Measurements from ENCODE around the gene OPN1SW. TPM values are rescaled to one million over a fixed set of nuclear protein-coding genes. Genes with fewer than 3 reads are reported as not detected.

The OPN1SW gene
- total and polyA plus RNA-seq, 2 donors = 0.07 TPM; not detected in 1

DNA sequence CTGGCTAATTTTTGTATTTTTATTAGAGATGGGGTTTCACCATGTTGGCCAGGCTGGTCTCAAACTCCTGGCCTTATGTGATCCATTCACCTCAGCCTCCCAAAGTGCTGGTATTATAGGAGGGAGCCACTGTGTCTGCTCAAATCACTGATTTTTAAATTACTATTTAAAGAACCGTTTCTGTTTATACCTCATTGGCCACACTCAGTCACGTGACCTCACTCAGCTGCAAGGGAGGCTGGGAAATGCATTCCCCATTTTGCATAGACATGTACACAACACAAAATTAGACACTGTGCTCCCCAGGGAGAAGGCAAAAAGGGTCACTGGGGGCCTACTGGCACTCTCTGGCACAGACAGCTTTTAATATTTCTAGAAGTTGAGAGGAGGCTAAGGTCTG is 50.1 kb downstream of the OPN1SW start:
- H3K27me3 ChIP-seq (ENCODE audit: control insufficient read depth in 2 of 2, insufficient read depth in 1 of 2, low read length in 1 of 2) = peaks cover 0 to 8% of the 10 kb centered on the region in 2 donors
- 97% methylated on average over 2 of the region's 2 CpGs for WGBS
- no peaks in the 10 kb centered on the region for H3K4me1 ChIP-seq (ENCODE audit: control insufficient read depth in 2 of 2, insufficient read depth in 2 of 2, low read length in 2 of 2)
- no peak overlapping the region for H3K27ac ChIP-seq (ENCODE audit: low read depth in 1 of 2, low read length in 1 of 2)
- H3K4me3 ChIP-seq (ENCODE audit: low read length in 2 of 2) = no peak overlapping the region
- no peak for DNase-seq (ENCODE audit: low read depth in 6 of 9, low spot score in 9 of 9)
- H3K36me3 ChIP-seq (ENCODE audit: control insufficient read depth in 2 of 2, insufficient read depth in 2 of 2, low read length in 1 of 2) = no peaks in the 10 kb centered on the region
- H3K9me3 ChIP-seq (ENCODE audit: control insufficient read depth in 2 of 2, insufficient read depth in 1 of 2, low read length in 1 of 2) = no peaks in the 10 kb centered on the region

DNA sequence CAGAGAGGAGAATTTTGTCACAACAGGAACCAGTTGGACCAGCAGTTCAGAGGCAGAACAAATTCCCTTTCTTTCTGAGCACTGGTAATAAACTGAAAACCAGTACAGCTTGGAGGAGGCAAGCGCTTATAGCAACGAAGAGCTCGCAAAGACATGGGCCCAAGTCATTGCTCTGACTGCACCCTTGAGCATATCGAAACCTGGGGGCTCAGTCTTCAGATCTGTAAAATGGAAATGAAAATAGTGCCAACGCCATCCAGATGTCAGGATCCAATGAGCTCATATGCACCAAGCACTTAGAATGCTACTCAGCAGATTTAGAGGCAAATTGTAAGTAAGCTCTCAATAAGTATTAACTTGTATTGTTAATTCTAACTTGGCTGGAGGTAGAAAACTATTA is 50.9 kb downstream of the OPN1SW start:
- Histone ChIP-seq H3K27ac (ENCODE audit: low read depth in 1 of 2, low read length in 1 of 2) (no peak overlapping the region), H3K27me3 (ENCODE audit: control insufficient read depth in 2 of 2, insufficient read depth in 1 of 2, low read length in 1 of 2) (peaks cover 0 to 8% of the 10 kb centered on the region in 2 donors), H3K4me1 (ENCODE audit: control insufficient read depth in 2 of 2, insufficient read depth in 2 of 2, low read length in 2 of 2) (no peaks in the 10 kb centered on the region), H3K4me3 (ENCODE audit: low read length in 2 of 2) (no peak overlapping the region), H3K36me3 (ENCODE audit: control insufficient read depth in 2 of 2, insufficient read depth in 2 of 2, low read length in 1 of 2) (no peaks in the 10 kb centered on the region), H3K9me3 (ENCODE audit: control insufficient read depth in 2 of 2, insufficient read depth in 1 of 2, low read length in 1 of 2) (no peaks in the 10 kb centered on the region)
- 98% methylated on average over 5 of the region's 5 CpGs for WGBS
- DNase-seq (ENCODE audit: low read depth in 6 of 9, low spot score in 9 of 9) = no peak

Other genes with a start within 250 kb of the OPN1SW start
- gene GARIN1A, start 103.5 kb downstream of the OPN1SW start, total RNA-seq = 0.19 TPM
- 1.4 TPM for gene GARIN1A, start 103.5 kb downstream of the OPN1SW start, polyA plus RNA-seq
- 44.4 TPM for gene CALU, start 36.4 kb downstream of the OPN1SW start, total RNA-seq
- 22.2 TPM for gene CALU, start 36.4 kb downstream of the OPN1SW start, polyA plus RNA-seq
- gene CCDC136, start 16.2 kb upstream of the OPN1SW start, total RNA-seq = 4.5 TPM
- gene CCDC136, start 16.2 kb upstream of the OPN1SW start, polyA plus RNA-seq = 13.7 TPM
- gene FLNC, start 54.6 kb upstream of the OPN1SW start, total RNA-seq = 0.71 TPM
- 0.96 TPM for gene FLNC, start 54.6 kb upstream of the OPN1SW start, polyA plus RNA-seq
- gene ATP6V1F, start 87.1 kb upstream of the OPN1SW start, total RNA-seq = 107 TPM
- 192 TPM for gene ATP6V1F, start 87.1 kb upstream of the OPN1SW start, polyA plus RNA-seq
- gene KCP, start 134.9 kb upstream of the OPN1SW start, total RNA-seq = 0.09 TPM
- gene KCP, start 134.9 kb upstream of the OPN1SW start, polyA plus RNA-seq = 0.34 TPM
- 10.0 TPM for gene IRF5, start 162.1 kb upstream of the OPN1SW start, total RNA-seq
- 14.0 TPM for gene IRF5, start 162.1 kb upstream of the OPN1SW start, polyA plus RNA-seq